Hematopoietic multipotent progenitor cell treated with erythropoietin and hydrocortisone succinate and interleukin-3 and kit ligand, for 8 days (in vitro differentiated cells): ENCODE measurements around the gene TMEM178B.

ENCODE experiments used
- DNase-seq: peaks from one replicate; pipeline ENCODE4 v3.0.0-alpha.2; 2015

Gene TMEM178B

DNA sequence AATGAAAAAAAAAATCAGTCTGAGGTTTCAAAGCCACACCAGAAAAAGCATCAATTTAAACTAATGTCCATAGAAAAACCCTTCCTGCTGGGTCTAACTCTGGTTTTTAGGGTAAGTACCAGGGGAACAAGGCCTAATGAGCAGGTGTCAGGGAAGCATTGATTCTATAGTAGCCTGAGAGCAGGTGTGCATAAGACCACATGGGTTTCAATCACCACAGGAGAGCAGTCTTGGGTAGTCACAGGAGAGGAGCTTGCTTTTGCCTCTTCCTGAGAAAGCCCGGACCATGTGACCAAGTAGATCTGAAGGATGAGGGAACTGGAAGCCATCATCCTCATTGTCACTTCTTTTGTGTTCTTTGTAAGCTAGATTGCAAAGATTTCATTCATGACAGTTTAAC, 411.0 kb downstream of the TMEM178B start:
- no peak for DNase-seq

DNA sequence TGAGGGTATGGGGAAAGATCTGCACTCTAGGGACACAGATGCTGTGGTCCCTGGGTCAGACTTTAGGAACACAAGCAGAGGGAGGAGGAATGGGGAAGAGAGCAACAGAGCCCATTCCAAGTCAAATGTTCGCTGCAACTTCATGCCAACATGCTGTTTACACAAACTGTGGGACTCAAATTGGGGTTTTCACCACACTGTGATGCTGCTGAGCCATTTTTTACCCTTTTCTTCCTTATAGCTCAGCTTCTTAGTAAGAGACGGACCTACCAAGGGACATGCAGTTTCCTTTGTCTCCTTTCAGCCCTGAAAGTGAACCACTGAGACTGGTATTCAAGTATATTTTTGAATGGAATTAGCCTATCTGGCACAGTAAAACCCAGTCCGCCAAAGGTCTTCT, 413.1 kb downstream of the TMEM178B start:
- no peak for DNase-seq

DNA sequence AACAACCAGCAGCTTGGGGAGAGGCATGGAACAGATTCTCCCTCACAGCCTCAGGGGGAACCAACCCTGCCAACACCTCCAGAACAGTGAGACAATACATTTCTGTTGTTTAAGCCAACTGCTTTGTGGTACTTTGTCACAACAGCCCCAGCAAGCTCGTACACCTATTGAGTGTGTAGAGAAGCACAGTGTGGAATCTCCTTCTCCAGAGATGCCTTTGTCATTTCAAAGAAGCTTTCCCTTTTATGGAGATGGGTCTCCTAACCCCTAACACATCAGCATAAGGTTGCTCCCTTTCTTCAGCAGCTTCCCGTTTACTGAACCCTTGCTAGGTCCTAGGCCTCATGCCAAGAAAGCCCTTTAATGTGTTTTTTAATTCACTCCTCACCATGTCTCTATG, 416.6 kb downstream of the TMEM178B start:
- DNase-seq, result no peak

DNA sequence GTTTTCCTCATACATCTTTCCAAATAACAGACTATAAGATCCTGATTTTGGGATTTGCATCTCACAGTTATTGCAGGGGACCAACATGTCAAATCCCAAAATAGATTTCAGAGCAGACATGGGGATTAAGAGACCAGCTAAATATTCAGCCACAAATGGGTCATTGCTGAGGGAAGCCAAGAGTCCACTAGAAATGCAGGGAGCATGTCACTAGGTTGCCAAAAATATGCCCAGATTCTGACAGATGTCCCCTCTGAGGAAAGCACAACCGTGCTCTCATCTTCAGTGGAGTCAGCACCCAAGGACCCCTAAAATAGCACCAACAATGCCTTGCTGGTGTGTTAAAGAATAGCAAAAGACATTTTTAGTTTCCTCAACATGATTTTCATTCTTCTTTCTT, 421.2 kb downstream of the TMEM178B start:
- no peak for DNase-seq

DNA sequence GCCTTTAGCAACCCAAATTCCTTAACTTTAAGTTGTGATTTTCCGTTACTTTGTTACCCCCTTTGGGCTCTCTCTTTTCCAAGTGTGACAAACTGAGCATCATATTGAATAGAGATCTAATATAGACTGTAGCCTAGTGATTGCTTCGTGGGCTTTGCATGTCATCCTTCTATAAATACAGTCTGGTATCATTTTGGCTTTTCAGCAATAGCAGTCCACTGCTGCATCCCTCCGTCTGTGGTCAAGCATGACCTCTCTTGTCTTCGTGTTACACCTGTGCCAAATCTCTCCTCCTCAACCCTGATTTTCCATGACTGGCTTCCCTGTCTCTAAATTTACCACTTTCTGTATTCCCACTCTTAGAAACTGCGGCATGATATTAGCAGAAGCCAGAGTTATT, 423.5 kb downstream of the TMEM178B start:
- no peak for DNase-seq

DNA sequence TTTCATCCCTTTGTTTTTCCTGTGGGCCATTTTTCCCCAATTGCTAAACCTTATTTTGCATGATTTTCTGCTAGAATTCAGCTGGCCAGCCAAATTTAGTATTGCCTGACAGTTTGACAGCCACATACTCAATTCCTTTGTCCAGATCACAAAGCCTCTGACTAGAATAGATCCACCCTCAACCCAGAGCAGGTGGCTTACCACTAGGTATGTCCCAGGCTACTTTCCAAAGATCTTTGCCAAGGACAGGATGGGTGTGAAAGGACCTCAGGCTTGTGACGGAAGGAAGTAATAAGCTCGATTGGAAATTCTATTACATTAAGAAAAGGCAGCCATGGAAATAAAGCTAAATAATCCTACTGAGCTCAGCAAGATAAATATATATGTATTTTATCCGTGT, 426.7 kb downstream of the TMEM178B start:
- DNase-seq, result no peak

DNA sequence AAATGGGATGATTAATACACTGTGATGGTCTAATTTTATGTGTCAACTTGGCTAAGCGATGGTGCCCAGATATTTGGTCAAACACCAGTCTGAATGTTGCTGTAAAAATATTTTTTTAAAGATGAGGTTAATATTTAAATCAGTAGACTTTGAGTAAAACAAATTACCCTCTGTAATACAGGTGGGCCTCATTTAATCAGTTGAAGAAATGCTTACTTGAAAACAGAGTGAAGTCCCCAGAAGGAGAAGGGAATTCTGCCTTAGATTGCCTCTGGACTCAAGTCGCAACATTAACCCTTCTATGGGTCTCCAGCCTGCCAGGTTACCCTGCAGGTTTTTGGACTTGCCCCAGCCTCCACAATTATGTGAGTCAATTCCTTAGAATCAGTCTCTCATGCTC, 427.6 kb downstream of the TMEM178B start:
- DNase-seq, result no peak

DNA sequence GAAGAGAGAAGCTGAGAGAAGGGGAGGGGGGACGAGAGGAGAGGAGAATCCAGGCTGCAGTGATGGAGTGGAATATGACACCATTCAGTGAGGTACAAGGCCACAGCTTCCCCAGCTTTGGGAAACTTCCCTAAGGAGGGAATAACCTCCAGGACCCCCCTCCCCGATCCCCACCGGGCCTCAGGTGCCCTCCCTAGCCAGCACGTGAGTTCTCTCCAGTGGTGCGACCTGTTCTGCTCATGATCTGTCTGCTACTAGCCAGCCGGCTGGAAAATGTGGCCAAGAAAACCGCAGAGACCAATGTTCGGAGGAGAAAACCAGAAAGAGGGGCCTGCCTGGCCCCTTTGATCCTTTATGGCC, 437.4 kb downstream of the TMEM178B start:
- no peak for DNase-seq

DNA sequence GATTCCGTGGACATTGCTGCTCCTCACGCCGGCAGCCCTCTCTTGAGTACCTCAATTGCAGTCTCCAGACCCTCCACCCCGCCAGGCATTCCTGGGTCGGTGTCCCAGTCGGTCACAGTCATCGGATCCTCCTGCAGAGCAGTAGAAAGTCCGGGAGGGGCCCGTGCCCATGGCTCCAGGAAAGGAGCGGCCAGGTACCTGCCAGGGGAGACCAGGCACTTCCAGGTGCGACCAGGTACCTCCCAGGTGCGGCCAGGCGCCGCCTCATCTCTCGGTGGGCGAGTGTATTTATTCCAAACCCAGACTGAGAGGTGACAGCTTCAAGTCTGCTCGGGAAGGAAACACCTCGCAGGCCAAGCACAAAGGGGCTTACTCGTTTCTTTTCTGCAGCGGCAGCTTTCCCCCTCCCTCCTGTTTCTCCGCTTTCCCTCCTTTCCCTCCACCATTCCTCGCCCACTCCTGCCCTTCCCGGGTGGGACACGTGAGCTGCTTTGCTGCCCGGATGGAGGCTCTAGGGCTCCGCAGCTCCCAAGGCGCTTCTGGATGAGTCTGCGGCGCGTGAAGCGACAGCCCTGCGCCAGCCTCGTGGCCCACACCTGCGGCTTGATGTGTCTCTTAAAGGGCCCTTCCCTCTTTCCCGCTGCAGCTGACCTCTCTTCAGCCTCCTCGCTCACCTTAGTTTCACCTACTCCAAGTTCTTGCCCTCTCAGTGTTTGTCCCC, 438.0 kb downstream of the TMEM178B start:
- DNase-seq, result no peak

DNA sequence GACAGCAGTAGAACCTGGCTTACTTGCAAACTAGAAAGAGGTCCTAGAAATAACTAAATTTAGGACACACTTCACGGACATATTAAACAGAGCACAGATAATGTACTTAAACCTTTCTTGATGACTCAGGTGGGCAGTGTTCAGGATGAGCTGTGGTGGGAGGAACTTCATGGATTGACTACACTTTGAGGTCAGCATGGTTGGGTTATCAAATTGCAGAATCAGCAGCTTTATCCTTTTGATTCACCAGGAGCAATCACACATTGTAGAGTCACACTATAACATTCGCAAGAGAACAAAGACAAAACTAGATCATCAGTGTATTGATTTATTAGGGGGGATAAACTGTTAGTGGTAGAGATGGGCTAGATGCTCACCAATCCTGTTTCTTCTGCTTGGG, 438.7 kb downstream of the TMEM178B start:
- no peak for DNase-seq

DNA sequence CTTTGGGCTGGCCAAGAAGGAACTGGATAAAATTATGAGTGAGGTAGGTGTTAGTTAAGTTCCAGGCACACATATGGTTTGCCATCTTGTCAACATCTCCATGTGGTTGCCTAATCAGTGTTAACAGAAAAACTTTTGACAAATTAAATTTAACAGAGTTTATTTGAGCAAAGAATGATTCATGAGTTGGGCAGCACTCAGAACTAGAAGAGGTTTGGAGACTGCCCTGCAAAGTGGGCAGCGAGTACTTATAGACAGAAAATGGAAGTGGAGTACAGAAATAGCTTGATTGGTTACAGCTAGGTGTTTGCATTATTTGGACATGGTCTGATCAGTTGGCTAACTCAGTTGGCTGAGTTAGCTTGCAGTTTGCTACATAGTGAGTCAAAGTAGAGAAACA, 439.9 kb downstream of the TMEM178B start:
- no peak for DNase-seq

DNA sequence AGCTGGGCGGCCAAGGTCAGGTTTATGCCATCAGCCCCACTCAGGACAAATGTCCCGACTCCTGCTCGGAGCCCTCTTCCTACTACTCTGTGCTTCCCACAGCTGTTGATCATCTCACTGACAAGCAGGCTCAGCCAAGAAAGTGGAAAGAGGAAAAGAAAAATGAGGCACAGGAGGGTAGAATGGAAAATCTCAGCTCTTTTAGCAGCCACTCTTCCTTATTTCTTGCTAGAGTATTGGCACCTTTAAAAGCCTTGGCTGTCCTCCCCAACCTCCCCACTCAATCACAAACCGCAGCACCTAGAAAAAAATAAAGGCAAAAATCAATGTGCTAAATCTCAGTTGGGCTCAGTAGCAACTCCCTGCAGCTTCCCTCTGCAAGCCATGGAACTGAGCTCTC, 442.1 kb downstream of the TMEM178B start:
- no peak for DNase-seq

DNA sequence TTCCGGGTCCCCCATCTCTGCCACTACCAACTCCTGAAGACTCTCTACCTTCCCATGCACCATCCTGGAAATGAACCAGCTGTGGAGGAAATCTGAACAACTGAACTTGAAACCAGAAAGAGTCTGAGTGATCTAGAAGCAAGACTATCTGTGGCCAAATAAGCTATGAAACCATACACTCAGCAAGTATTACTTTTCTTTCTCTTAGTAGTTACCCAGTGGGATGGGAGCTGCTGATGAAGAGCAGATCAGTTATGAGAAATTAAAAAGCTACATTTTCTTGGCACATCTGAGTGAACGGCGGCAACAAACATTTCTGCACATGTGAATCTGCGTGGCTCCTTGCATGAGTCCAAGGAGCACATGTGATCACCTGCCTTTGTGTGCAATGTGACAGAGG, 445.8 kb downstream of the TMEM178B start:
- no peak for DNase-seq

DNA sequence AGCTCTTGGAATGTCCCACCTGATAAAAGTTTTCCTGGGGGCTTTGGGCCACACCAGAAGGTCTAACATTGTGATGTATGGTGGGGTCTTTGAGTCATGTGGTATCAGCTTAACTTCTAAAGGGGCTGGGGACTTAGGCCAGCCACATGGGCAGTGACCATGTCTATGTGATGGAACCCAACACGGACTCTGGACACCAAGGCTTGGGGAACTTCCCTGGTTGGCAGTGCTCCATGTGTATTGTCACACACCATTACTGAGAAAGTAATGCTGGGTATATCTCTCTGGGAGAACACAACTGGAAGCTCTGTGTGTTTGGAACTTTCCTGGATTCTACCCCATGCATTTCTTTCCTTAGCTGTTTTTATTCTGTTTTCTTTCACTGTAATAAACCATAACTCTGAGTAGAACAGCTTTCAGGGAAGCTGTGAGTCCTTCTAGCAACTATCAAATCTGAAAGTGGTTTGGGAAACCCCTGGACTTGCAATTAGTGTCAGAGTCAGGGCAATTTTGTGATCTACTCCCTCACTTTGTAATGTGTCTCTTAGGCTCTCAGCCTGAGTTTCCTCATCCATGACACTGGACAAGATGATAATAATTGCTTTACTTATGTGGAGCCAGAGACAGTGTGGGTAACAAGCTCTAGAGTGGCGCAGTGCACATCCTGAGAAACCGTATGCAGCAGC, 448.9 kb downstream of the TMEM178B start:
- no peak for DNase-seq

DNA sequence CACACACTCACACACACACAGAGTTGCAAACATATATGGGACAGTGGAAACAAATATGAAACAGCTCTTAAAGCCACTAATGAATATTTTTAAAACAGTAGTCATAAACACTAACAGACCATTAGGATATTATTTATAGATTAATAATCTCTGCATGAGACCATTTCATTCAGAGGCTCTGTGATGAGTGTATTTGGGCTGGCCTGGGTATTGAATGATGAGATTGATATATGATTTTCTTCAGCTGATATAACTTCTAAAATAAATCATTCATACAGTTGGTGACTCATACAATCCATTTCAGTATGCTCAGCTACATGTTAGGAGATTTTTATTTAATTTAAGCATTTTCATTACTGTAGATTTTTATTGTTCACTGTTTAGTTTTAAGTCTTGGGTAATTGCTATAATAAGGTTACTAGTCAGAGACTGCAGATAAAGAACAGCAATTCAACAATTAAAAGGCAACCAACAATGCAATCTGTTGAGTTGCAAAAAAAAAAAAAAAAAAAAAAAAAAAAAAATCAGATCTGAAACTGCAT, 452.2 kb downstream of the TMEM178B start:
- DNase-seq, result no peak

DNA sequence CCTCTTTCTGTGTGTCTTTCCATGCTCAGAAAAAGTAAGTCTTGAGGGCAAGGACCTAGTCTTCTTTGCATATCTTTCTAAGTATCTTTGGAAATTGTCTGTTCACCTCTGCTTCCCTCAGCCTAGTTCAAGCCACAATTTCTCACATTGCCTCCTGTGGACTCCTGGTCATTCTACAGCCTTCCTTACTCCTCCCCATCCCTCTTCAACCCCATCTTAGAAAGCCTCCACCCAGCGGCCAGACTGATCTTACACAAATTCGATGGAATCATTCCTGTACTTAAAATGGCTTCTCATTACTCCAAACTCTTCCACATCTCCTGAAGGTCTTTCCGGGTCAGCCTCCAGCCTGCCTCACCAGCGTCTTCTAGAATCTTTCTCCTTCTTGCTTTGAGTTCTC, 453.2 kb downstream of the TMEM178B start:
- no peak for DNase-seq

DNA sequence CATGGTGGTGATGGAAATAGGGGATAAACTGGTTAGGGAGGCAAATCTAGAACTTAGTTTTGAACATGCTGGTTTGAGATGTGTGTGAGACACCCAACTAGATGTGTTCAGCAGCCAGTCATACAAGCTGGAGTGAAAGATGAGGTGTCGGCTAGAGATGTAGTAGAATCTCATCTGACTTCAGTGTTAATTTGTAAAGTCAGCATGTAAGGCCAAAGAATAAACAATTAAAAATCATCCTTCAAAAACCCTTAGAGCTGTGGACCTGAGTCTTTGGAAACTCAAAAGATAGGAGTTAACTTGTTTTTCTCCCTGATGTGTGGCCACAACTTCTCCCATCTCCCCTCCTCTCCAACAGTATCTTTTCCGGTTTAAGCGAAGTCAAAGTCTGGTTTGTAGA, 454.5 kb downstream of the TMEM178B start:
- no peak for DNase-seq
